SK-N-SH (cell line): Measurements from ENCODE around the gene KIF16B. TPM values are rescaled to one million over a fixed set of nuclear protein-coding genes. Genes with fewer than 3 reads are reported as not detected.

Source experiments
- CTCF ChIA-PET: fragments of 300-600, 350-600 bp; formaldehyde crosslinking; extraction: SDS; loops from one replicate; lab custom pipeline; 2021; lab: Yijun Ruan, JAX
- POLR2A ChIA-PET: fragments of 350-600 bp; sonication (Branson Sonifier 250); formaldehyde crosslinking; extraction: SDS; loops from one replicate; lab custom pipeline; 2020; ENCODE audit warnings: antibody characterized with exemption, inconsistent platforms; lab: Yijun Ruan, JAX
- DNase-seq: peaks from one replicate; pipeline ENCODE4 v3.0.0; 2012
- H2AFZ ChIP-seq: fragments of 200-600 bp; sonication (generic); 2 replicates; pipeline ENCODE4 v1.8.1; 2016; ENCODE audit warnings: antibody characterized with exemption, mild to moderate bottlenecking, low read depth
- H3F3A ChIP-seq: fragments of 200-600 bp; sonication (generic); replicated peaks from 2 replicates; pipeline ENCODE3; 2016; ENCODE audit warnings: antibody characterized with exemption, mild to moderate bottlenecking; ENCODE audit not compliant: insufficient read depth
- H3K27ac ChIP-seq, 2 experiments: fragments of 200-500 bp in 1 of 2; fragments of 200-600 bp in 1 of 2; sonication (Bioruptor generic) in 1 of 2; sonication (generic), shearing (Covaris generic) in 1 of 2; 2 replicates each; pipeline versions ENCODE4 v1.5.1 to v1.6.1; 2014 to 2016; ENCODE audit warnings: low read depth in 2 of 2, inconsistent platforms in 1 of 2, low read length in 1 of 2, mild to moderate bottlenecking in 1 of 2, mixed read lengths in 1 of 2
- H3K27me3 ChIP-seq: fragments of 200-600 bp; sonication (generic), shearing (Covaris generic); 2 replicates; pipeline ENCODE4 v1.6.1; 2016; ENCODE audit warnings: mixed run types; ENCODE audit not compliant: insufficient read depth
- H3K36me3 ChIP-seq, 2 experiments: fragments of 200-500 bp in 1 of 2; fragments of 200-600 bp in 1 of 2; sonication (Bioruptor generic) in 1 of 2; sonication (generic) in 1 of 2; replicated peaks in 1 of 2; 2 replicates each; pipeline versions ENCODE3 to v1.5.1; 2014 to 2016; ENCODE audit warnings: low read length in 1 of 2, mild to moderate bottlenecking in 1 of 2; ENCODE audit not compliant: insufficient read depth in 2 of 2, control insufficient read depth in 1 of 2
- H3K4me1 ChIP-seq, 2 experiments: fragments of 200-500 bp in 1 of 2; fragments of 200-600 bp in 1 of 2; sonication (Bioruptor generic) in 1 of 2; sonication (generic), shearing (Covaris generic) in 1 of 2; 2 replicates each; pipeline versions ENCODE4 v1.5.1 to v1.6.1; 2014 to 2016; ENCODE audit warnings: low read depth in 1 of 2, low read length in 1 of 2, mixed run types in 1 of 2; ENCODE audit not compliant: insufficient read depth in 2 of 2, control insufficient read depth in 1 of 2
- H3K4me2 ChIP-seq: fragments of 200-600 bp; sonication (generic), shearing (Covaris generic); 2 replicates; pipeline ENCODE4 v1.6.1; 2017; ENCODE audit warnings: mixed run types
- H3K4me3 ChIP-seq, 2 experiments: fragments of 200-500 bp in 1 of 2; fragments of 200-600 bp in 1 of 2; sonication (Bioruptor generic) in 1 of 2; sonication (generic), shearing (Covaris generic) in 1 of 2; 2 replicates each; pipeline versions ENCODE4 v1.5.1 to v1.8.1; 2014 to 2016; ENCODE audit warnings: low read depth in 2 of 2, inconsistent platforms in 1 of 2, low read length in 1 of 2, mild to moderate bottlenecking in 1 of 2, mixed read lengths in 1 of 2, moderate library complexity in 1 of 2
- H3K79me2 ChIP-seq: fragments of 200-600 bp; sonication (generic); 2 replicates; pipeline ENCODE4 v1.8.1; 2017; ENCODE audit warnings: mild to moderate bottlenecking; ENCODE audit not compliant: insufficient read depth
- H3K9ac ChIP-seq: fragments of 200-600 bp; sonication (generic); 2 replicates; pipeline ENCODE4 v1.6.1; 2017; ENCODE audit warnings: mixed run types
- H3K9me2 ChIP-seq: fragments of 200-600 bp; sonication (generic); 2 replicates; pipeline ENCODE4 v1.6.1; 2017; ENCODE audit warnings: mixed run types
- H3K9me3 ChIP-seq: fragments of 200-600 bp; sonication (generic); 2 replicates; pipeline ENCODE4 v1.6.1; 2017; ENCODE audit warnings: mixed run types, mild to moderate bottlenecking, moderate library complexity
- H4K20me1 ChIP-seq: fragments of 200-600 bp; sonication (generic); 2 replicates; pipeline ENCODE4 v1.6.1; 2017; ENCODE audit warnings: mild to moderate bottlenecking, mixed run types; ENCODE audit not compliant: insufficient read depth
- FOSL2 ChIP-seq: IDR thresholded peaks from 2 replicates; pipeline ENCODE4 v1.4.0; 2012; ENCODE audit warnings: low read depth, mild to moderate bottlenecking, moderate library complexity, borderline replicate concordance
- GABPA ChIP-seq: IDR thresholded peaks from 2 replicates; pipeline ENCODE4 v1.4.0; 2012; ENCODE audit warnings: low read depth, mild to moderate bottlenecking
- POLR2AphosphoS5 ChIP-seq: IDR thresholded peaks from 2 replicates; pipeline ENCODE4 v1.6.1; 2012; ENCODE audit warnings: low read depth, low read length
- REST ChIP-seq: IDR thresholded peaks from 2 replicates; pipeline ENCODE4 v1.6.1; 2012; ENCODE audit warnings: mild to moderate bottlenecking, low read depth, low read length, moderate library complexity
- RFX5 ChIP-seq: IDR thresholded peaks from 2 replicates; pipeline ENCODE4 v1.6.1; 2012; ENCODE audit warnings: mild to moderate bottlenecking, improper control_type of control experiment, low read length
- SIN3A ChIP-seq: IDR thresholded peaks from 2 replicates; pipeline ENCODE4 v1.6.1; 2012; ENCODE audit warnings: low read depth, mild to moderate bottlenecking, low read length, moderate library complexity, borderline replicate concordance
- TAF1 ChIP-seq: IDR thresholded peaks from 2 replicates; pipeline ENCODE4 v1.6.1; 2012; ENCODE audit warnings: low read depth, mild to moderate bottlenecking, low read length, moderate library complexity, borderline replicate concordance
- WGBS: methylation state at CpG from one replicate; pipeline ENCODE4 v1.1.6; 2017; ENCODE audit warnings: low lambda C conversion rate; 5-methylcytosine and 5-hydroxymethylcytosine counted together
- polyA plus RNA-seq, 3 experiments: library from polyadenylated mRNA; depleted of rRNA; stranded (reverse); fragments of >200 nt; gene quantifications; 2 replicates each; pipeline ENCODE4 v1.2.3, GENCODE V29; 2012
- TF ChIP-seq, protein P1 (sequence below): fragments of 150-350 bp; IDR thresholded peaks from 2 replicates; pipeline ENCODE4 v1.6.1; 2017; ENCODE audit warnings: antibody characterized with exemption, low read length, low read depth, borderline replicate concordance
- TF ChIP-seq, protein P2 (sequence below): IDR thresholded peaks from 2 replicates; pipeline ENCODE4 v1.4.0; 2012; ENCODE audit warnings: low read depth, borderline replicate concordance
- TF ChIP-seq, protein P3 (sequence below): IDR thresholded peaks from 2 replicates; pipeline ENCODE4; 2012

The KIF16B gene
- polyA plus RNA-seq, 1 of the 3 experiments (the other 2 are of a cell fraction) = 3.3 TPM

DNA sequence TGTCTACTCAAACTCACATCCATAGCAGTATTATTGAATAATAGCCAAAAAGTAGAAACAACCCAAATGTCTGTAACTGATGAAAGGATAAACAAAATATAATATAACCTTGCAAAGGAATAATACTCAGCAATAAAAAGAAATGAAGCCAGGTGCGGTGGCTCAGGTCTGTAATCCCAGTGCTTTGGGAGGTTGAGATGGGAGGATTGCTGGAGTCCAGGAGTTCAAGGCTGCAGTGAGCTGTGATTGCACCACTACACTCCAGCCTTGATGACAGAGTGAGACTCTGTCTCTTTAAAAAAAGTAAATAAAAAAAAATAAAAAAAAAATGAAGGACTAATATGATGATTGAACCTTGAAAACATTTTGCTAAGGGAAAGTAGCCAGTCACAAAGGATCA is 22.1 kb upstream of the KIF16B start:
- no peaks in the 10 kb centered on the region for H3K9me3 ChIP-seq
- no peak for TF ChIP-seq SIN3A
- TF ChIP-seq, protein P1, sequence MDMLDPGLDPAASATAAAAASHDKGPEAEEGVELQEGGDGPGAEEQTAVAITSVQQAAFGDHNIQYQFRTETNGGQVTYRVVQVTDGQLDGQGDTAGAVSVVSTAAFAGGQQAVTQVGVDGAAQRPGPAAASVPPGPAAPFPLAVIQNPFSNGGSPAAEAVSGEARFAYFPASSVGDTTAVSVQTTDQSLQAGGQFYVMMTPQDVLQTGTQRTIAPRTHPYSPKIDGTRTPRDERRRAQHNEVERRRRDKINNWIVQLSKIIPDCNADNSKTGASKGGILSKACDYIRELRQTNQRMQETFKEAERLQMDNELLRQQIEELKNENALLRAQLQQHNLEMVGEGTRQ = no peak
- TF ChIP-seq FOSL2 = no peak
- TF ChIP-seq REST = no peak
- TF ChIP-seq, protein P2, sequence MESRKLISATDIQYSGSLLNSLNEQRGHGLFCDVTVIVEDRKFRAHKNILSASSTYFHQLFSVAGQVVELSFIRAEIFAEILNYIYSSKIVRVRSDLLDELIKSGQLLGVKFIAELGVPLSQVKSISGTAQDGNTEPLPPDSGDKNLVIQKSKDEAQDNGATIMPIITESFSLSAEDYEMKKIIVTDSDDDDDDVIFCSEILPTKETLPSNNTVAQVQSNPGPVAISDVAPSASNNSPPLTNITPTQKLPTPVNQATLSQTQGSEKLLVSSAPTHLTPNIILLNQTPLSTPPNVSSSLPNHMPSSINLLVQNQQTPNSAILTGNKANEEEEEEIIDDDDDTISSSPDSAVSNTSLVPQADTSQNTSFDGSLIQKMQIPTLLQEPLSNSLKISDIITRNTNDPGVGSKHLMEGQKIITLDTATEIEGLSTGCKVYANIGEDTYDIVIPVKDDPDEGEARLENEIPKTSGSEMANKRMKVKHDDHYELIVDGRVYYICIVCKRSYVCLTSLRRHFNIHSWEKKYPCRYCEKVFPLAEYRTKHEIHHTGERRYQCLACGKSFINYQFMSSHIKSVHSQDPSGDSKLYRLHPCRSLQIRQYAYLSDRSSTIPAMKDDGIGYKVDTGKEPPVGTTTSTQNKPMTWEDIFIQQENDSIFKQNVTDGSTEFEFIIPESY = no peak
- TF ChIP-seq RFX5 = no peak
- TF ChIP-seq TAF1 = no peak
- TF ChIP-seq, protein P3, sequence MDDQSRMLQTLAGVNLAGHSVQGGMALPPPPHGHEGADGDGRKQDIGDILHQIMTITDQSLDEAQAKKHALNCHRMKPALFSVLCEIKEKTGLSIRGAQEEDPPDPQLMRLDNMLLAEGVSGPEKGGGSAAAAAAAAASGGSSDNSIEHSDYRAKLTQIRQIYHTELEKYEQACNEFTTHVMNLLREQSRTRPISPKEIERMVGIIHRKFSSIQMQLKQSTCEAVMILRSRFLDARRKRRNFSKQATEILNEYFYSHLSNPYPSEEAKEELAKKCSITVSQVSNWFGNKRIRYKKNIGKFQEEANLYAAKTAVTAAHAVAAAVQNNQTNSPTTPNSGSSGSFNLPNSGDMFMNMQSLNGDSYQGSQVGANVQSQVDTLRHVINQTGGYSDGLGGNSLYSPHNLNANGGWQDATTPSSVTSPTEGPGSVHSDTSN = no peak
- TF ChIP-seq POLR2AphosphoS5 = no peak
- no peak for TF ChIP-seq GABPA
- no peaks in the 10 kb centered on the region for H3K79me2 ChIP-seq
- H4K20me1 ChIP-seq = no peaks in the 10 kb centered on the region
- DNase-seq = no peak
- POLR2A ChIA-PET = no interaction called here
- no peak overlapping the region for H3K4me2 ChIP-seq
- H2AFZ ChIP-seq = no peak overlapping the region
- H3K4me1 ChIP-seq = no peaks in the 10 kb centered on the region
- no peak overlapping the region for H3K4me3 ChIP-seq
- no peaks in the 10 kb centered on the region for H3K9me2 ChIP-seq
- WGBS = 80% methylated on average over 1 of the region's 1 CpG
- no peak overlapping the region for H3K9ac ChIP-seq
- H3K36me3 ChIP-seq = no peaks in the 10 kb centered on the region
- H3K27me3 ChIP-seq = no peaks in the 10 kb centered on the region; the same call in 1 of the 2 replicates
- H3F3A ChIP-seq = no peaks in the 10 kb centered on the region
- CTCF ChIA-PET = interaction anchor here (1.1 kb wide), 1 partner anchor 15 kb away, joined by 4 read pairs; no protein-coding TSS in a partner anchor
- H3K27ac ChIP-seq = no peak overlapping the region
